Omental fat pad (tissue), 4 donors: ENCODE data around the gene SCTR. TPM values are rescaled to one million over a fixed set of nuclear protein-coding genes. Genes with fewer than 3 reads are reported as not detected.

Source experiments
- ATAC-seq: fragments of 150-250 bp; one replicate; pipeline ENCODE4 v1.9.1; 2016; ENCODE audit warnings: mild to moderate bottlenecking, moderate library complexity; ENCODE audit not compliant: low FRiP score
- DNase-seq: peaks from one replicate; pipeline ENCODE4 v3.0.0-alpha.2; 2019; ENCODE audit warnings: low spot score
- total RNA-seq, 4 donors: library from RNA; depleted of rRNA; stranded (reverse); fragments of >200 nt; gene quantifications; one replicate each; pipeline ENCODE4 v1.1.0, GENCODE V29; 2016
- TF ChIP-seq, protein P1 (sequence below), 3 donors: fragments of 450-650 bp; IDR thresholded peaks; one replicate each; pipeline ENCODE4 v1.5.1; 2016 to 2017; ENCODE audit warnings: antibody characterized with exemption in 3 of 3, mild to moderate bottlenecking in 3 of 3, moderate library complexity in 2 of 3

SCTR gene
- total RNA-seq, 4 donors from 2014 or later: not detected

DNA sequence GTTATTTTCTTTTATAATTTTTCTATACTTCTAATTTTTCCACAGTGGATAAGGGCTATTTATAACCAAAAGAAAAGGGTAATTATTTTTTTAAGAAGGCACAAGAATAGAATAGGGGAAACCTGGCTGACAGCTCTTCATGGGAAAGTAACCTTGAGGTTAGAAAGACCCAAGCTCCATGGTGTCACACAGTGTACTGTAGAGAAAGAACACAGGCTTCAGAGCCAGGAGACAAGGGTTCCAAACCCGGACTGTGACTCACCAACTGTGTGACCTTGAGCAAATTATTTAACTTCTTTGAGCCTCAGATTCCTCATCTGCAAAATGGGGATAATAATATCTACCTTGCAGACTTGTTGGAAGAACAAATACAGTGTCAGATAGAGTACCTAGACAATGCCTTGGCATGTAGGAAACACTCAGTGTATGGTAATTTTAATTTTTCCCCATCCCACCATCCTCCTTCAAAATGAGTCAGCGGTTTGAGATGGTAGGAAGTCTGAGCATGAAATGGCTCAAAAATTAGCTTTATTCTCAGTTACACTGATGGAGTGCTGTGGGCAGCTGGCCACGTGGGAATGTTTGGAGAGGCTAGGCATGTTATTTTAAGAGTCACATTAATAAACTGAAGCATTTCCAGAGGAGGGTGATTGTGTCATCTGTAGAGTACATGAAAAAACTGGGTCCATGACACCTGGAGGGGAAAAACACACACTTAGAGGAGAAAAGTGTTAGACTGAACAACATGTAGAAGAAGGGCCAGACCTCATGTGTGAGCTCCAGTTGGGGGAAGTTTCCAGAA is 55.9 kb downstream of the SCTR start:
- DNase-seq: no peak
- no peak for ATAC-seq
- TF ChIP-seq, protein P1, sequence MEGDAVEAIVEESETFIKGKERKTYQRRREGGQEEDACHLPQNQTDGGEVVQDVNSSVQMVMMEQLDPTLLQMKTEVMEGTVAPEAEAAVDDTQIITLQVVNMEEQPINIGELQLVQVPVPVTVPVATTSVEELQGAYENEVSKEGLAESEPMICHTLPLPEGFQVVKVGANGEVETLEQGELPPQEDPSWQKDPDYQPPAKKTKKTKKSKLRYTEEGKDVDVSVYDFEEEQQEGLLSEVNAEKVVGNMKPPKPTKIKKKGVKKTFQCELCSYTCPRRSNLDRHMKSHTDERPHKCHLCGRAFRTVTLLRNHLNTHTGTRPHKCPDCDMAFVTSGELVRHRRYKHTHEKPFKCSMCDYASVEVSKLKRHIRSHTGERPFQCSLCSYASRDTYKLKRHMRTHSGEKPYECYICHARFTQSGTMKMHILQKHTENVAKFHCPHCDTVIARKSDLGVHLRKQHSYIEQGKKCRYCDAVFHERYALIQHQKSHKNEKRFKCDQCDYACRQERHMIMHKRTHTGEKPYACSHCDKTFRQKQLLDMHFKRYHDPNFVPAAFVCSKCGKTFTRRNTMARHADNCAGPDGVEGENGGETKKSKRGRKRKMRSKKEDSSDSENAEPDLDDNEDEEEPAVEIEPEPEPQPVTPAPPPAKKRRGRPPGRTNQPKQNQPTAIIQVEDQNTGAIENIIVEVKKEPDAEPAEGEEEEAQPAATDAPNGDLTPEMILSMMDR (IDR thresholded peaks at IDR 0.05): no peak

DNA sequence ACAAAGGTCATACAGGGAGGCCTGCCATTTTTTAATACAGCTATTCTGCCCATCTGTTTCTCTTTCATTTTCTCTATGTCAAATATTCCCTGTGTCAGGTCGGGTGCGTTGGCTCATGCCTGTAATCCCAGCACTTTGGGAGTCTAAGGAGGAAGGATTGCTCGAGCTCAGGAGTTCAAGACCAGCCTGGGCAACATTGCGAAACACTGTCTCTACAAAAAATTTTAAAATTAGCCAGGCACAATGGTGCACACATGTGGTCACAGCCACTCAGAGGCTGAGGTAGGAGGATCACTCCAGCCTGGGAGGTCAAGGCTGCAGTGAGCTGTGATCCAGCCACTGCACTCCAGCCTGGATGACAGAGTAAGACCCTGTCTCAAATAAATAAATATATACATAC is 57.9 kb downstream of the SCTR start:
- TF ChIP-seq, protein P1 (IDR thresholded peaks at IDR 0.05): no peak
- no peak for DNase-seq
- ATAC-seq: no peak

DNA sequence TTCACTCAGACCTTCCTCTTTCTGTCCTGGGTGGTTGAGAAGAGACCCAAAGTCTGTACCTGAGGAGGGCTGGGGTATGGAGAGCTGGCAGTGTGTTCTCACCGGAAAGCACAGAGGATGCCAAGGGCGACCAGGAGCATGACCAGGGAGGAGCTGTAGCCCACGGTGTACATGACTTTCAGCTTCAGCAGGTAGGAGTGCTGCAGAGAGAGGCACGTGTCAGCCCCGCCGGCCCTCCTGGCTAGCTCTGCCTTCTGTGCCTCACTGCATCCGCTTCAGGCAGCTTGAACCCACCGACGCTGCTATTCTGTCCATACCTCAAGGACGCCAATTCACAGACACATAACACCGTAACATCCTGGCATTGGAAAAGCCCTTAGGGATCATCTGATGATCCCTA is 58.6 kb downstream of the SCTR start:
- ATAC-seq (no peak), DNase-seq (no peak)
- TF ChIP-seq, protein P1 (IDR thresholded peaks at IDR 0.05): no peak

DNA sequence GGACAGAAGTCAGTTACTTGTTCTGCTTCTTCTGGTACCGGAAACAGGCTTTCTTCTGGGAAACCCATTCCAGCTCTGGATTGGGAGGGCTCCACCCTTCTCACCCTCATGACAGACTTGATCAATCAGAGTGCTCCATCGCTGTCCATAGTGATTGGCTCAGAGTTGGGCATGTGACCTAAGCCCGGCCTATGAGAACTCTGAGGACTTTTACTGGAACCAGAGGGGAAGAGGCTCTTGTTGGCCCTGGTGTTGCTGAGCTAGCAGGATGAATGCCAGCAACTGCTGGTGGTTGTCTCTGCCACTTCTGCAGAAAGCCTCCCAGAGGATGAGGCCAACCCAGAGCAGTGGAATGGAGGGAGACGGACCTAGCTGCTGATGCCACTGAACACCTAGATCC is 59.3 kb downstream of the SCTR start:
- TF ChIP-seq, protein P1 (IDR thresholded peaks at IDR 0.05): no peak
- no peak for ATAC-seq
- DNase-seq: no peak

DNA sequence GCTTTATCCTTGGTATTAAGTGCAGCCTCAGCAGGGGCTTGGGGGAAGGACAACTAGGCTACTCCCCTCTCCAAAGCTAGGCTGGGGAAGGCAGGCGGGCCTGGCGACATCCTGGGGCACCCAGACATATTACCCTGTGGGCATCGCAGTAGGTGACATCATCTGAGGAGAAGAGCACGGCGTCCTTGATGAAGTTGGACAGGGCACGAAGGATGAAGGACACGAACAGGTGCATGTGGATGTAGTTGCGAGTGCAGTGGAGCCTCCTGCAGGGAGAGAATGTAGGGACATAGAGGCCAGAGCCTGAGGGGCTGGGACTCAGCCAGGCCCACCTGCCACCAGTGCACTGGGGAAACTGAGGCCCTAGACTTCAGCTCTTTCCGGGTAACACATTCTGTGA is 60.3 kb downstream of the SCTR start:
- ATAC-seq (no peak), DNase-seq (no peak)
- TF ChIP-seq, protein P1 (IDR thresholded peaks at IDR 0.05): no peak

DNA sequence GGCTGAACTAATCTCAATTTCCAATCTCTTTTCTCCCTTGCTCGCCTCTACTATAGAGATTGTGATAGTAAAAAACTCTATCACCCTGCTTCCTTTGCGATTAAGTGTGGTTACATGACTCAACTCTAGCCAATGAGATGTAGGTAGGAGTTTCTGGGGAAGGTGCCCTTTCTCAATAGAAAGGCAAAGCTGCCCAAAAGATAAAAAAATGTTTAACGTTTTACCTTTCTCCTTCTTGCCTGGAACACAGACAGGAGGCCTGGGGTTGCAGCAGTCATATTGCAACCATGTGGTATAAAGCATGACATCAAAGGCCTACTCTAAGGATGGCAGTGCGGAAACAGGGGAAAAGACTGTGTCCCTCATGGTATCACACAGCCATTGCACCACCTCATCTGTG is 61.1 kb downstream of the SCTR start:
- ATAC-seq: no peak
- TF ChIP-seq, protein P1 (IDR thresholded peaks at IDR 0.05): no peak
- no peak for DNase-seq

DNA sequence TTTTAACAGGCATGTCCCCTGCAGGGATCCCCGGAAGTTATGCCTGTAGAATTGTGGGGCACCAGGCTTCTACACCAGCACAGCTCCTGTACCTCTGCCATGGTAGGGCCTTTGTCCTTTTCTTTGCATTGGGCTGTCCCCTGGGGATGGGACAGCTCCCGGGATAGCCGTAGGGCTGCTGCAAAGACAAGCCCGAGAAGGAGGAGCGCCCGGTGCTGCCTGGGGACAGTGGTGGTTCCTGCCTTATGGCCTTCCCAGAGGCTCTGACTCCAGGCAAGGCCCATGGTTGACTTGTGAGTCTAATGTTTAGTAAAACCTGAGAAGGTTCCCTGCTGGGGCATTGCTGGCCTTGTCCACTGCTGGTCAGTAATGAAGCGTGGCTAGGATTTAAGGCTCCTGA is 61.7 kb downstream of the SCTR start:
- TF ChIP-seq, protein P1 (IDR thresholded peaks at IDR 0.05): no peak
- no peak for ATAC-seq
- no peak for DNase-seq
